ENCODE results near the gene KLRD1.

DNA sequence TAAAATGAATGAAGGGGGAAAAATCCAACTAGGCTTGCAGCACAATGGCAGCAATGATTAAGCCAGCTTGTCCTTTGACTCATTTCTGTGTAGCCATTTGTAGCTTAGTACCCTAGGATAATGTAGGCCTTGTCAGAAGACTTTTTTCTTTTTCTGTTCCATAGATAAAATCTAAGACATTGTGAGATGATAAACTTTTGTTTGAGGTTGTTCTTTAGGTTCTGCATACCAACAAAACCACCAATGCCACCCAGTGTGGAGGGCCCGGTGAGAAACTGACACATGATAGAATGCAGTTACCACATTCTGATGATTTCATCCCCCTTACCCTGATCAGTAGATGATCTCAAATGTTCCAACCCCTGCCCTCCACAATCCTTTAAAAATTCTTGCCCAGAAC lies 6.6 kb upstream of the KLRD1 start:
- TF ChIP-seq, protein P1, sequence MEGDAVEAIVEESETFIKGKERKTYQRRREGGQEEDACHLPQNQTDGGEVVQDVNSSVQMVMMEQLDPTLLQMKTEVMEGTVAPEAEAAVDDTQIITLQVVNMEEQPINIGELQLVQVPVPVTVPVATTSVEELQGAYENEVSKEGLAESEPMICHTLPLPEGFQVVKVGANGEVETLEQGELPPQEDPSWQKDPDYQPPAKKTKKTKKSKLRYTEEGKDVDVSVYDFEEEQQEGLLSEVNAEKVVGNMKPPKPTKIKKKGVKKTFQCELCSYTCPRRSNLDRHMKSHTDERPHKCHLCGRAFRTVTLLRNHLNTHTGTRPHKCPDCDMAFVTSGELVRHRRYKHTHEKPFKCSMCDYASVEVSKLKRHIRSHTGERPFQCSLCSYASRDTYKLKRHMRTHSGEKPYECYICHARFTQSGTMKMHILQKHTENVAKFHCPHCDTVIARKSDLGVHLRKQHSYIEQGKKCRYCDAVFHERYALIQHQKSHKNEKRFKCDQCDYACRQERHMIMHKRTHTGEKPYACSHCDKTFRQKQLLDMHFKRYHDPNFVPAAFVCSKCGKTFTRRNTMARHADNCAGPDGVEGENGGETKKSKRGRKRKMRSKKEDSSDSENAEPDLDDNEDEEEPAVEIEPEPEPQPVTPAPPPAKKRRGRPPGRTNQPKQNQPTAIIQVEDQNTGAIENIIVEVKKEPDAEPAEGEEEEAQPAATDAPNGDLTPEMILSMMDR (IDR thresholded peaks at IDR 0.05): no peak
- TF ChIP-seq POLR2AphosphoS5 (IDR thresholded peaks at IDR 0.05): no peak

Data from prostate gland (tissue), 2 donors.